OCI-LY3 (cell line): ENCODE measurements around the gene WNT9A.

ENCODE experiments used
- H2AFZ ChIP-seq: fragments of 200-600, 300-600 bp; shearing (Covaris generic); 2 replicates; pipeline ENCODE4 v1.6.0; 2014; ENCODE audit warnings: antibody characterized with exemption, low read depth, low read length
- H3K27ac ChIP-seq: fragments of 200-600, 300-600 bp; sonication (generic); 2 replicates; pipeline ENCODE4 v1.5.1; 2014; ENCODE audit warnings: mild to moderate bottlenecking, low read length, moderate library complexity, mixed read lengths
- H3K27me3 ChIP-seq: fragments of 200-600, 300-600 bp; sonication (generic); 2 replicates; pipeline ENCODE4 v1.6.1; 2014; ENCODE audit warnings: low read depth, low read length, mixed read lengths
- H3K36me3 ChIP-seq: fragments of 200-600, 300-600 bp; sonication (generic); replicated peaks from 2 replicates; pipeline ENCODE3; 2014; ENCODE audit warnings: low read depth, low read length, mixed read lengths
- H3K4me1 ChIP-seq: fragments of 300-600, 200-600 bp; sonication (generic); 2 replicates; pipeline ENCODE4 v1.6.1; 2014; ENCODE audit warnings: low read length, mixed read lengths
- H3K4me2 ChIP-seq: fragments of 200-600, 300-600 bp; sonication (generic); 2 replicates; pipeline ENCODE4 v1.6.1; 2014; ENCODE audit warnings: low read length, mixed read lengths
- H3K4me3 ChIP-seq: fragments of 300-600, 200-600 bp; sonication (generic); 2 replicates; pipeline ENCODE4 v1.5.1; 2014; ENCODE audit warnings: antibody characterized with exemption, mild to moderate bottlenecking, low read length, moderate library complexity
- H3K79me2 ChIP-seq: fragments of 300-600, 200-600 bp; shearing (Covaris generic); 2 replicates; pipeline ENCODE4 v1.6.1; 2014; ENCODE audit warnings: mild to moderate bottlenecking, low read length, mixed read lengths
- H3K9ac ChIP-seq: fragments of 300-600, 200-600 bp; shearing (Covaris generic); 2 replicates; pipeline ENCODE4 v1.6.0; 2014; ENCODE audit warnings: mild to moderate bottlenecking, low read length, moderate library complexity
- H3K9me3 ChIP-seq: fragments of 200-600, 300-600 bp; shearing (Covaris generic); 2 replicates; pipeline ENCODE4 v1.6.1; 2014; ENCODE audit warnings: low read length, mixed read lengths; ENCODE audit not compliant: insufficient read depth
- H4K20me1 ChIP-seq: fragments of 200-600, 300-600 bp; sonication (generic); 2 replicates; pipeline ENCODE4 v1.6.1; 2016; ENCODE audit warnings: low read length, mixed read lengths; ENCODE audit not compliant: insufficient read depth
- CTCF ChIP-seq: fragments of 200-600, 300-600 bp; sonication (generic); IDR thresholded peaks from 2 replicates; pipeline ENCODE4 v1.5.1; 2014; ENCODE audit warnings: antibody characterized with exemption, low read length, low read depth
- EZH2phosphoT487 ChIP-seq: fragments of 200-600 bp; shearing (Covaris generic); IDR thresholded peaks from 2 replicates; pipeline ENCODE4 v1.6.1; 2018; ENCODE audit warnings: antibody characterized with exemption, mixed run types, low read depth

Gene WNT9A

GRCh38 chr1:227958617-227959324, 11.0 kb upstream of the WNT9A start:
- Histone ChIP-seq H3K36me3 (no peaks in the 10 kb centered on the region), H3K9ac (no peak overlapping the region), H3K4me2 (no peak overlapping the region)

GRCh38 chr1:227955808-227956207, 8.1 kb upstream of the WNT9A start:
- Histone ChIP-seq H3K9ac (no peak overlapping the region), H3K4me3 (no peak overlapping the region), H3K27me3 (peaks cover 21% of the 10 kb centered on the region), H3K79me2 (no peaks in the 10 kb centered on the region), H3K27ac (no peak overlapping the region), H3K36me3 (no peaks in the 10 kb centered on the region), H2AFZ (no peak overlapping the region), H4K20me1 (no peaks in the 10 kb centered on the region), H3K4me1 (no peaks in the 10 kb centered on the region; the same call in 1 of the 2 replicates), H3K9me3 (peaks cover 5% of the 10 kb centered on the region; the same call in 1 of the 2 replicates), H3K4me2 (no peak overlapping the region)
- TF ChIP-seq CTCF (no peak), EZH2phosphoT487 (no peak)

More at GRCh38 chr1:227958617-227959324, 11.0 kb upstream of the WNT9A start:
- H3K9me3 ChIP-seq = peaks cover 5% of the 10 kb centered on the region; the same call in 1 of the 2 replicates
- H3K27me3 ChIP-seq = peaks cover 21% of the 10 kb centered on the region
- no peak overlapping the region for H3K27ac ChIP-seq
- H4K20me1 ChIP-seq = no peaks in the 10 kb centered on the region
- H3K79me2 ChIP-seq = no peaks in the 10 kb centered on the region
- H3K4me3 ChIP-seq = no peak overlapping the region
- peaks cover 8% of the 10 kb centered on the region for H3K4me1 ChIP-seq
- H2AFZ ChIP-seq = no peak overlapping the region
- no peak for TF ChIP-seq CTCF
- TF ChIP-seq EZH2phosphoT487 = no peak

- H2AFZ ChIP-seq = no peak overlapping the region
- no peak for TF ChIP-seq EZH2phosphoT487
- TF ChIP-seq CTCF = no peak
- no peaks in the 10 kb centered on the region for H3K36me3 ChIP-seq
- H3K4me3 ChIP-seq = no peak overlapping the region
- H3K9ac ChIP-seq = no peak overlapping the region
- peaks cover 5% of the 10 kb centered on the region; the same call in 1 of the 2 replicates for H3K9me3 ChIP-seq
- no peak overlapping the region for H3K27ac ChIP-seq
- H3K79me2 ChIP-seq = no peaks in the 10 kb centered on the region
- no peaks in the 10 kb centered on the region; the same call in 1 of the 2 replicates for H3K4me1 ChIP-seq
- no peak overlapping the region; the same call in 1 of the 2 replicates for H3K4me2 ChIP-seq
- no peaks in the 10 kb centered on the region for H4K20me1 ChIP-seq
- peaks cover 21% of the 10 kb centered on the region for H3K27me3 ChIP-seq
Observed at GRCh38 chr1:227954163-227954850, 6.6 kb upstream of the WNT9A start.

GRCh38 chr1:227953022-227953412, 5.3 kb upstream of the WNT9A start:
- H2AFZ ChIP-seq = no peak overlapping the region
- H3K9ac ChIP-seq = no peak overlapping the region
- no peak for TF ChIP-seq CTCF
- TF ChIP-seq EZH2phosphoT487 = no peak
- H3K36me3 ChIP-seq = no peaks in the 10 kb centered on the region
- H3K9me3 ChIP-seq = peaks cover 5% of the 10 kb centered on the region; the same call in 1 of the 2 replicates
- H3K27ac ChIP-seq = no peak overlapping the region
- H3K79me2 ChIP-seq = no peaks in the 10 kb centered on the region
- no peaks in the 10 kb centered on the region; the same call in 1 of the 2 replicates for H3K4me1 ChIP-seq
- peaks cover 21% of the 10 kb centered on the region for H3K27me3 ChIP-seq
- H3K4me2 ChIP-seq = no peak overlapping the region
- no peak overlapping the region for H3K4me3 ChIP-seq
- no peaks in the 10 kb centered on the region for H4K20me1 ChIP-seq
